Measurements from ENCODE around the gene ANO4.

ANO4 gene

DNA sequence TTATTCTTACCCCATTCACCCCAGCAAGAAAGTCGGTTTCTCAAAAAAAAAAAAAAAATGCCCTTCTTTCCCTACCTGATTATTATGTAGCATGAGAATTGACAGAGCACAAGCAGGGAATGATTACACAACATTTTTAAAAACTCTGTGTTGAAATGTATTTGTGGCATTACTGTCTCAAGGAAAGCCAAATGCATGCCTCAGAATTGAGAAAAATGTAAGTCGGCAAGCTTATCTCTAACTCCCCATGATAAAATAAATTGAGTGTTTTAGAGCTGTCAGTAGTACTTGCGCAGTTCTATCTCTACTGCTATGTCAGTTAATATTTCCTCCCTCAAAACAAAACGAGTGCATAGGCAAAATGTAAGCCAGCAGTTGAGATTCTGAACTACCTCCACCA is 25.7 kb downstream of the ANO4 start:
- DNase-seq: no peak

DNA sequence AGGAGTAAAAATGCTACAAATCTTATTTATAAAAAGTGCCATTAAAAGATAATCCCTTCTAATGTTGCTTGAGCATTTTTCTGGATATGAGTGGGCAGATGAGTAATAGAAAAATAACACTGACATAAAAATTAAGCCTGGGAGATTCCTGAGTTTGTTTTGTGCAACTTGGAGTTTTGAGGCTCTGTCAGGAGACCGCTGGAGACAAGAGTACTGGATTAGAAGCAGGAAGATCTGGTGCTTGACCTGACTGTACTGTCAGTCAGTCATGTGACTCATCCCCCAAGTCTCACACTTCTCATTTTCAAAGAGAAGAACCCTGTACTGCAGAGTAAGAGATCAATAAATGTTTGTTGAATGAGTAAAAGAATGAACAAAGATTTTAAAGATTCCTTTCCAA is 29.4 kb downstream of the ANO4 start:
- no peak for DNase-seq

DNA sequence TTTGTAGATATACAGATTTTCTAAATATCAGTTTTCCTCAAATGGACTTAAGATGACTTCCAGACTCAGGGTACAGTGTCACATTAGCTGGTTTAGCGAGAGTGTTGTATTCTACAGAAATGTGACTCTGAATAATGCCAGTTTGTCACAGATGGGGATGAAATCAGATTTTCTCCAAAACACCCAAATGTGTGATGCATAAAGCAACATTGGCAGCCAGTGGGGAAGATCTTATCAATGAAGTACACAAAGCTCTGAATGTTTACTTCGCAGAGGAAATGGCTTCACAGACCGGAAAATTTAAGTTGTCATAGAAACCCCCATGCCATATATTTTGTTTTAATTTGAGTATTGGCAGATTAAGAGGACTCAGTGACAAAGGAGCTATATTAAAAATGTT is 29.9 kb downstream of the ANO4 start:
- no peak for DNase-seq

DNA sequence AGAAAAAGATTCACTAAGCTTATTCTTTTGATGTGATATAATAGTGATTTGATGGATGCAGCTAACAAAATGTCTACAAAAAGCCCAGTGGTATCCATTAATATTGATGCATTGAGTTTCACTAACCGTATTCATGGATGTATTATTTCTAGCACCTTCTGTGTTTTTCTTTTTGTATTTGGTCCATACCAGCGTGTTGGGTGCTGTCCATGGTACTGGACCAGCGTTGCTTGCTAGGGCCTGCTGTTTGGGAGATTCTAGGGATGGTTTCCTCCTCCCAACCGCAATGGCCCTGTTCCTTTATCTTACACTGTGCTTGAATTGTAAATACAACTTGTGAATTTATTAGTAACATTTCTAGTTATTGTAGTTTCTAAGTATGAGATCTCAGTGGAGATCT is 31.7 kb downstream of the ANO4 start:
- peak; percentile 60 for DNase-seq

DNA sequence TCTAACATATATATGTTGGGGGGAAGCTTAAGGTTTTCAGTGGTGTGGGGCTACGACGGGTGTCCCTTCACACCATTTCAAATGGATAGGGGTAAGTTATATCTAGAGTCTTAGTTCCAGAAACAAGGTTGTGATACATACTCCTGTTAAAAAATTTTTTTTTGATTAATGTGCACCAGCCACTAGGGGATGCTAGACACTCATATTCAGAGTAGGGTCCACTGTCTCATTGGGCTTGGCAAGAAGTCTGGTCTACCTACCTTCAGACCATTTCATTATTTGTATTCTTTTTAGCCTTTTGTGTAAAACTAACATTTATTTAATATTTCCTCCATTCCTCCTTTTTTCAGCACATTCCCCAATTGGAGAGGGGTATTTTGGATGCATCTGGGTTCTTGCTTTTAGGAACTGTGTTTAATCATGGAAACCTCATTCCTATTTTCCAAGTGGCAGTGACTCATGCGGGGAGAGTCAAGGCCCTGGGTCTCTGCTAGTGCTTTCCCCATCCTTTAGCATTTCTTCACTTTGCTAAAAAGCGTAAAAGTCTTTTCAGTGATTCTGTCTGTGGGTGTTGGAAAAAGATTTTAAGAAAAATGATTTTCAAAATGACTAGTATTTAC is 33.4 kb downstream of the ANO4 start:
- DNase-seq: peak; percentile 63

DNA sequence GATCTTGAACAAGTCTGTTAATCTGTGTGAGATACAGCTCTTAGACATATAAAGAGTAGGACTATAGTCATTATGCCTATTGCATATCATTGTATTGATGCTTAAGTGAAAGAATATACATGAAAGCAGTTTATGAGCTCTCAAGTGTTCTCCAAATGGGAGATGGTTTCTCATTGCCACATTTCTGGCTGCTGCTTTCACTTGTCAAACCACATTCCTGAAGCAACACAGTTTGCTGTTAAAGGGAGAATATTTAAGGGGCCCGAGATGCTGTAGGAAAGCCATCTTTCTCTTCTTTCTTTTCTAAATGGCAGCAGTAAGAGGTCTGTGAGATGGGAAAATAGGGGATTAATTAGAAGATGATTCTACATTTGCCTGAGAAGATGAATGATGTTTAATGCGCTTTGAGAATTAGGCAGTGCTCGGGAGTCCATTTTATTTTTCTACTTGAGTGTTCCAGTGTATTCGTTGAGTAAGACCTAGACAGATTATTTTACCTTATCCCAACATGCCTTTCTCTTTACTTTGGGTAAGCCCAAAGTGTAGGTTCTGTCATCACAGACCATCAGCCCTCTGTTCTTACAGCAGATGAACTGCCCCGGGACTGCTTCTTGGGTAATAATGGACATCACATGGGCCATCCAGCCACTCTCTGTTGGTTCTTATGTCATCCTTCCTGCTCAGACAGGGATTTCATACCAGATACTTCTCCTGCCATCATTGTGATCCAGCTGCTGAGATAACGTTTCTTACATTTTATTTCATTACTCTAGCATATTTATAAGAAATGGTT is 35.6 kb downstream of the ANO4 start:
- no peak for DNase-seq

DNA sequence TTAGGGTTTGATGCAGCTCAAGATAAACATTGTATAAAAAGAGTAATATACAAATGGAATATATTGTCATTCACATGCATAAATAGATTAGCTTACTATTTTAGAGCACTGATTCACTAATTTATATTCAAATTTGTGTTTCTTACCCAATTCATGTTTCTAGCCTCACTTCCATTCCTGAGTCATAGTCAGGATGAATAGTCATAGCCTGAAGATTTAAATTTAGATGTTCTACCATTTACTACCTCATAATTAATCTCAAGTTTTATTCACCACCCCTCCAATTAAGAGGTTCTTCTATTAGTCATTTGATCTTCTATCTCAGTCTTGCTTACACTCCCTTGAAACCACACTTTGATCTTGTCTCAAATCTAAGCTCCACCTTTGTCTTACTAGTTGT is 38.7 kb downstream of the ANO4 start:
- no peak for DNase-seq

DNA sequence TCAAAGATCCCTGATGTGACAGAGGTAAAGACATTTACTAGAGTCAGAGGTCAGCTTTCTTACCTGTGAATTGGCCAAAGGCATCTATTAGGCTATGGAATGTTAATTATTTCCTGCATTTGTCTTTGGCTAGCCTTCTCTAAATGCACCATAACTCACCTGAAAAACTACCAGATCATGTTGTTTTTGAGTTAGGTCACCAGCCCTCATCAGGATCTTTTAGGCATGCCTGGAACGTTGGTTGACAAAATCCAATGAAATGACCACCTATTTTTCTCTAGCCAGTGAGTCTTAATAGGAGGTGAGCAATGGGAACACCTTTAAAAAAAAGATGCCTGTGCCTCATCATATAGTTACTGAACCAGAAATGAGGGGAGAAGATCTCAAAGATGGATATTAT is 46.2 kb downstream of the ANO4 start:
- DNase-seq: no peak

DNA sequence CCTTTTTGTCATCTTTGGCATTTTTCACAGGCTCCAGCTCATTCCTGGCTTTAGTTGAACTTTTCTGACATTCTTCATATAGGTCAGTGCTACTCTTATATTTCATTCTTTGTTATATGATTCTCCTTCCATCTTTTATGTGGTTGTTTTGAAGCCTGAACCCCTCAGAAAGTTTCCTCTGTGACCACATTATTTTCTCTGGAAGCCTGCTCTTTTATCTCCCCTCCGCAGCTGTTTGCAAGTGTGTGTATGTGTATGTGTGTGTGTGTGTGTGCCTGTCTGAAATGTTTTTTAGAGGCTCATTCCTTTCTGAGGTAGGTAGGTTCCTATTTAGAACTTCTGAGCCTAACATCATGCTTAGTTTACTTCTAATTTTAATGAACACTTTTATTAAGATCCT is 47.6 kb downstream of the ANO4 start:
- DNase-seq: peak; percentile 75

DNA sequence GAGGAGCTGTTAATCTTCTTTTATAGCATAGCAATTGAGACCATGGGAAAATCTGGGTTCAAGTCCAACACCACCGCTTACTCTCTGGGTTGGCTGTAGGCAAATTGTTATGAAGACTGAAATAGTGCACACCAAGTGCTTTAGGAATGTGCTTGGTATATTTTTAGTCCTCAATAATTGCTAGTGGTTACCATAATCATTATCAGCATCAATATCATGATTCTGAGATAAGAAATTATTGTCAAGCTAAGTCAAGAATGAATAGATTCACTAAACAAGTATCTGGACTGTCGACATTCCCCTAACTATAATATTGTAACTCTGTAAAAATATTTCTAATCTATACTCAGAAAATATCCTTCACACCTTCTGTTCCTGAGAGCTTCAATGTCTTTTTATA is 48.5 kb downstream of the ANO4 start:
- no peak for DNase-seq

DNA sequence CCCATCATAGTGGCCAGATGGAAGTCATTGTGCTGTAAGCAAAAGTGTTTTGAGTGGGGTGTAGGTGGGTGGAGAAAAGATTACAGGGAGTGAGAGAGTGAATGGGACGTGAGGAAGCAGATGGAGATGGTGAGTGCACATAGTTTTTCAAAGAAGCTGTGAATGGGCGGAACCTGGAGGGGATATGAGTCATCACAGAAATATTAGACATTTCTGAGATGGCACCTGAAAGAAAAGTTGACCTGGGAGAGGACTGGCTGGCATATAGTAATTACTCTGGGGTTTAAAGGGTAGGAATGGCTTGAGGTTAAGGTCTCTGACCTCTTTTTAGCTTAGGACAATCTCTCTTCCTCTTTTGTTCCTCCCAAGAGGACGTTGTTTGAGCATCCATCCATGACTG is 50.5 kb downstream of the ANO4 start:
- no peak for DNase-seq

DNA sequence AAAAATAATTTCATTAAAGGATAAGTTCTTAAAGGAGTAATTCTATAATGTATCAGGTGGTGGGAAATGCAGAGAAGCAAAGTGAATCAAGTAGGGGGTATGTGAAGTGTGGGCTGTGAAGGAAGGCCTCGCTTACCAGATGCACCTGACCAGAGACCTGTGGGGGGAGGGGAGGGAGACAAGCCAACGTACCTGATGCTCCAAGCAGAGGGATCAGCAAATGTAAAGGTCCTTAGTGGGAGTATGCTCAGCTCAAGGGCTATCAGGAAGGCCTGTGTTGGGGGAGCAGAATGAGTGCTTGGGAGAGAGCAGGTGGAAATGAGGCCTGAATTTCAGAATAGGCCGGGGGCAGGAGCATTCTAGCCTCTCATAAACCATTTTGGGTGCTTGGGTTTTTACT is 57.1 kb downstream of the ANO4 start:
- DNase-seq: no peak

DNA sequence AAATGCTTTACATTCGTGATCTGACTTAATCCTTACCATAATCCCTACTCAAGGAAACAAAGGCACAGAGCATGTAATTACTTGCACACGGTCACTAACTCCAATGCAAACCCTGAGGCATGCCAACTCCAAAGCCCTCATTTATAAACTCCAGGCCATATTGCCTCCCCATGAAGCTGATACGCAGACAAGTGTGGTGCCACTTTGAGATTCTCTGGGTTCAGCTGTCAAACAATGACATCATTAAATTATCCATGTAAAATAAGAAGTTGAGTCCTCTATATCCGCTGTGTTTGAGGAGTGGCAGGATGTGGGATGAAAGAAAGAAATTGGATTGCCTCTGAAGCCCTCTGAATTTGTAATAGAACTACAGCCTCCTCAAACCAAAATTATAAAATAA is 62.8 kb downstream of the ANO4 start:
- DNase-seq: no peak

DNA sequence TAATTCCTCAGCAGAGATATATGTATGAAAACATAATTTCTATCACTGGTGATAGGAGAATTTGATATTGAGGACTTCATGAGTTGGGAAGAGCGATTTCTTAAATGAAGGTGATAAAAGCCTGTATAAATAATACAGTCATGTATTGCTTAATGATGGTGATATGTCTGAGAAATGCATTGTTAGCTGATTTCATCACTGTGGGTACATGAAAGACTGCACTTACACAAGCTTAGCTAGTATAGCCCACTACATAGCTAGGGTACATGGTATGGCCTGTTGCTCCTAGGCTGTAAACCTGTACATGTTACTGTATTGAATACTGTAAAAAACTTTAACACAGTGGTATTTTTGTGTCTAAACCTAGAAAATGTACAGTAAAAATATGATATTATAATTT is 63.4 kb downstream of the ANO4 start:
- no peak for DNase-seq

DNA sequence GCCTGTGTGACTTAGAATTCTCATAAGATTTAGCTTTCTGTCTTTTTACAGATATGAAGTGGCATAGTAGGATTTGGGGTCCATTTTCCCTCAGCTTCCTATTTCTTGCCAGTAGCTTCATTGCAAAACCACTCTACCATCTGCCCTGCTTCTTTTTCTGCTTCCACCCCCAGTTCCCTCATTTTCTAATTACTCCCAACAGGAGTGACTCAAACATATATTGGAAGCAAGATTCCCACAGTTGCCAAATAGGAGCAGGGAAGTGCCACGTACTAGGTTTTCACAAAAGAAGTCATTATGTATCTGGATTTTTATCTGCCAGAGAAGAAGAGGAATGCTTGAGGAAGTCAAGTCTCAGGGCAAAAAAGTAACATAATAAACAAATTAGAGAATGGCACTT is 64.1 kb downstream of the ANO4 start:
- DNase-seq: no peak

DNA sequence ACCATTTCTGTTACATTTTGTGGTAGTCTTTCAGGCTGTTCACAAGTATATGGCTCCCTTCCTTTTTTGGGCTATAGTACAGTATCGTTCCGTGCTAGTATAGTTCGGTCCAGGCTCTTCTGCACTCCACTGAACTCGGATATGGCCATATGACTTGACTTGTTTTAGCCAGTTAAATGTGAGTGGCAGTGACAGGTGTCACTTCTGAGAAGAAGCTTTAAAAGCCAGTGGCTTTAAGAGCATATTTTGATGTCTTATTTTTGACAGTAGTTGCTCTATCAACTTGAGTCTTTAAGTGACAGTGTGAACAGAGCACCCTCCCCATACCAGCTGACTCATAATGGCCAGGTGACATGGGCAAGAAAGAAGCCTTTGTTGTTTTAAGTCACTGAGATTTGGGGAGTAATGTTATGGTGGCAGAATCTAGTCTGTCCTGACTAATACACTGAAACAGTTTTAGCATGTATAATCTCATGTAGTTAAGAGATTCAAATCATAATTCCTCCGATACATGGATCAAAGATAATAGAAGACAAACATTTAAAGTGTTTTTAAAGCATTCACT is 64.6 kb downstream of the ANO4 start:
- no peak for DNase-seq

DNA sequence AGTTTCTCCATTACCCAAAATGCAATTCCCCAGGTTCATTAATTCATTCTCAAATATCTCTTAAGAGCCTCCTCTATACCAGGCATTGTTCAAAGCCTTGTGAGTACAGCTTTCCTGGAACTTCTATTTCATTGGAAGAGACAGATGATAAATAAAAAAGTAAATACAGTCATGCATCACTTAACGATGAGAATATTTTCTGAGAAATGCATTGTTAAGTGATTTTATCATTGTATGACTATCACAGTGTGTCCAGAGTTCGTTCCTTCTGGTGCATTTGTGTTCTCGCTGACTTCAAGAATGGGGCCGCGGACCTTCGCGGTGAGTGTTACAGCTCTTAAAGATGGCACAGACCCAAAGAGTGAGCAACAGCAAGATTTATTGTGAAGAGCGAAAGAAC is 66.0 kb downstream of the ANO4 start:
- DNase-seq: no peak

DNA sequence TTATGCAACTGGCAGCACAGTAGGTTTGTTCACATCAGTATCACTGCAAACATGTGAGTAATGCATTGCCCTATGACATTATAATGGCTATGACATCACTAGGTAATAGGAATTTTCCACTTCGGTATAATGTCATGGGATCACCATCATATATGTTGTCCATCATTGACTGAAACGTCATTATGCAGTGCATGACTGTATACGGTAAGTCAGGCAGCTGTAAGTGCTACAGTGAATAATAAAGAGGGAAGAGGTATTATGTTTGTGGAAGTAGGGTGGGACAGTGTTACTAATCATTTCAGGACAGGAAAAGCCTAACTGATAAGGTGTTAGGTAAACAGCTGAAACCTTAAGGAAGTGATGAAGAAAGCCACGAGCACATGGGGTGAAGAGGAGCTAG is 68.1 kb downstream of the ANO4 start:
- DNase-seq: no peak

DNA sequence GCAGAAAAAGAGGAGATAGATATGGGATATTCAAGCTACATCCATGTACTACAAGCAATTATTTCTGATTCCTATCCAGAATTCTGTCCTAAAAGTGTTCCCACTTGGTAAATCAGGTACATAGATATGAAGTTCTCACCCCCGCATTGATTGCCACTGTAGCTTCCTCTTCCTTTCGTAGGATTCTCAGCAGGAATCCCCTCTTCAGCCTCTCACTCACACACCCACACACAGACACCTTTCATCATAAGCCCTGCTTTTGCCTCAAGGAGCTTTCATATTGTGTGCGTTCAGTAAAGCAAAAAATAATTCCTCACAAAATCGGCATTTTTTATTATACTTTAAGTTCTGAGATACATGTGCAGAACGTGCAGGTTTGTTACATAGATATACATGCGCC is 69.8 kb downstream of the ANO4 start:
- DNase-seq: no peak

DNA sequence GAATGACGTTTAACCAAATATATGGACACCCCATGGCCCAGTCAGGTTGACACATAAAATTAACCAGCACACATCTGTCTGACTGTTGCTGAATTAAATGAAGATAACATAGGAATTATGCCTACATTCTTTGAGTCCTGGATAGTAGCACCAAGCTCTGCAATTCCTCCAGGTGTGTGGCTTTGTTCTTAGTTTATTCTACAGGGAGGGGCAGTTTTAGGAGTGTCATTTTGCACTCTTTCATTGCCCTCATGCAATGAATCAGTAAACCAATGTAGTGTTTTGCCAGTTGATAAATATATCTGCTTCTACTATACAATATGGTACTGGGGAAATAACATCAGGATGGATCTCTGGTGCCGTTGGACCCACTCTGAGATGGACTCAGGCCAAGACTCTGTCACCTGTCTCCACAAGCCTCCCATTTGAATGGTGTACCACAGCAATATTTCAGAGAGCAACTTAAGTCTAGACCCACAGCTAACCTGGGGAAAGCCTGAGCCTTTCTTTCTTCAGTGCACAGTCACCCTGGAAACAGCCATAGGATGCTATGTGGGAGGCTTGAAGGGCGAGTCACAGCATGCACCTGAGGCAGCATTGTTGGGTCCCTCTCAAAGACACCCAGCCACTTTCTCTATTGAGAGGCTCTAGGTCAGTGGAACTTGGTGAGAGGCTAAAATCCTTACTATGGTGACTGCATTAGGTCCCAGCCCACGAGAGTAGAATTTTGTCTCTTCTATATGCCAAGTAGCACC is 73.2 kb downstream of the ANO4 start:
- no peak for DNase-seq

DNA sequence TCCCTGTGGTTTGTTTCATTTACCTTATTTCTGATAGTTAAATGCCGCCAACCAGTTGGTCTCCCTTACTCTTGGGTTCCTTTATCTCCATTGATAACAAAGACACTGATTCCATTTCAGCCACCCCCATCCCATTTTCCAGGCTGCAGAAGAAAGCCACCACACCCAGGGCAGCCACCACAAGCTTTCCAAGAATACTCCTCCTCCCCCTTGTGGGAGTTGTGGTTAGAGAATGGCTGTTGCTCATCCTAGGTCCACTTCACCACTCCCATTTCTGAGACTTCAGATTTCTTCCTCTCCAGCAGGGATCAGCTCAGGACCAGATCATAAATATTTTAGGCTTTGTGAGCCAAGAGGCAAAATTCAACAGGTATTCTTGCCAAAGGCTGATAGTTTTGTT is 73.9 kb downstream of the ANO4 start:
- peak; percentile 22 for DNase-seq

DNA sequence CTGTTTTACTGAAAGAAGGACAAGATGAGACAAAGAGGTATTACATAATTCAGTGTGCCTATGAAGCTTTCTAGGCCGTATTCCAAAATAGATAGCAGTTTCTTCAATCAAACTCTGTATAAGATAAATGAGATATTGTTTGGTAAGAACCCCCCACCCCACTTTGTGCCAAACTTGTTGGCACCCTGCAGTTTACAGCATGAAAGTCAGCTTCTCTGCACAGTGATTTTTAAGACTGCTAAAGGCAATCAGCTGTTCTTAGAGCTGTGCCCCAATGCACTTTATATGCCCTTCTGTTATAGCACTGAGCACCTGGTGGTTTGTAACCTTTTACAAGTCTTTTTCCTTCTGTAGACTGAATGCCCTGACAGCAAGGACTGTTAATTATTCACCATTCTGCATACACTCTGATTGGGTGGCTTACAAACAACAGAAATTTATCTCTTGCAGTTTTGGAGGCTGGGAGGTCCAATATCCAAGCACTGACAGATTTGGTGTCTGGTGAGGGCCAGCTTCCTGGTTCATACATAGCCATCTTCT is 76.7 kb downstream of the ANO4 start:
- no peak for DNase-seq

DNA sequence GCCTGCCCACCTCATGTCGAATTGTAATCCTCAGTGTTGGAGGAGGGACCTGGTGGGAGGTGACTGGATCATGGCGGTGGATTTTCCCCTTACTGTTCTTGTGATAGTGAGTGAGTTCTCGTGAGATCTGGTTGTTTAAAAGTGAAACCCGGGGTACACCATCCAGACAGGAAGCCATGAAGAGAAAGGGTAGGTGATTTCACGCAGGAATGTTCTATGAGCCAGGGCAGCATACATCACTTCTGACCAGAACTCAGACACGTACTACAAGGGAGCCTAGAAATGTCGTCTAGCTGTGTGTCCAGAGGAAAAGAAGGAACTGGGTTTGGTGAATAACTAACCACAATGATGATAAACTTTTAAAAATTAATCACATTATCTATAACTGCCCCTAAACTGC is 80.6 kb downstream of the ANO4 start:
- no peak for DNase-seq

DNA sequence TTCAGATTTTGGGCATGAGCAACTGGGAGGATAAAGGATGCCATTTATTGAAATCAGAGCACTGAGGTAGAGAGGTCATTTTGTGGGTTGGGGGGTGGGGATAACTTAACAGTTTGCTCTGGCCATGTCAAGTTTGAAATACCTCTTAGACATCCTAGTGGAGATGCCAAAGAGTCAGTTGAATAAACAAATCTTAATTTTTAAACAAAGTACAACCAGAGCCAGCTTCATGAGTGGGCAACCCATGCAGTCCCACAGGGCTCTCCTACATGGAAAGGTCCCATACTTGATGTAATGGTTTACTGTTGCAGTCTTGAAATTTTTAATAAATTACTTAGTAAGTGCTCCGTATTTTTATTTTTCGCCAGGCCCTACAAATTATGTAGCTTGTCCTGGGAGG is 81.2 kb downstream of the ANO4 start:
- no peak for DNase-seq

Measured in OCI-M1 (cell line).